H1 (cell line): Measurements from ENCODE around the gene CDH26. TPM values are rescaled to one million over a fixed set of nuclear protein-coding genes. Genes with fewer than 3 reads are reported as not detected.

ENCODE experiments used
- CREB1 ChIP-seq: IDR thresholded peaks from 2 replicates; pipeline ENCODE4 v1.6.1; 2012; ENCODE audit warnings: inconsistent platforms
- polyA plus RNA-seq, 7 experiments: library from polyadenylated mRNA; depleted of rRNA in 3 of 7; stranded (reverse) in 5 of 7; unstranded in 2 of 7; fragments of >200 nt in 5 of 7; fragments of 200-250 nt in 2 of 7; gene quantifications; 1 replicate in 5 of 7; 2 replicates in 1 of 7; 4 replicates in 1 of 7; pipeline versions ENCODE4 v1.2.1 to v1.2.3, GENCODE V29; 2011 to 2013; ENCODE audit warnings: missing spikeins in 2 of 7, mixed read lengths in 2 of 7
- total RNA-seq: library from RNA; stranded (reverse); fragmentation: NEBNext Ultra II Directional; extraction: Animal tissue kit (Norgen Biotek cat#: 25700); gene quantifications from 2 replicates; pipeline ENCODE4 v1.2.1, GENCODE V29; 2021
- TF ChIP-seq, protein P1 (sequence below), 3 experiments: IDR thresholded peaks; 1 replicate in 2 of 3; 2 replicates in 1 of 3; pipeline versions ENCODE4 v1.5.1 to v1.6.1; 2011; ENCODE audit warnings: low read length in 3 of 3, mild to moderate bottlenecking in 3 of 3, inconsistent platforms in 2 of 3, low read depth in 1 of 3, moderate library complexity in 1 of 3; ENCODE audit not compliant: insufficient read depth in 1 of 3; ENCODE audit errors: control extremely low read depth in 1 of 3

Gene CDH26
- total and polyA plus RNA-seq, 2 of the 8 experiments (the other 6 are each of a cell fraction or from before 2014, with no cell fraction given): 1.5 to 1.7 TPM

DNA sequence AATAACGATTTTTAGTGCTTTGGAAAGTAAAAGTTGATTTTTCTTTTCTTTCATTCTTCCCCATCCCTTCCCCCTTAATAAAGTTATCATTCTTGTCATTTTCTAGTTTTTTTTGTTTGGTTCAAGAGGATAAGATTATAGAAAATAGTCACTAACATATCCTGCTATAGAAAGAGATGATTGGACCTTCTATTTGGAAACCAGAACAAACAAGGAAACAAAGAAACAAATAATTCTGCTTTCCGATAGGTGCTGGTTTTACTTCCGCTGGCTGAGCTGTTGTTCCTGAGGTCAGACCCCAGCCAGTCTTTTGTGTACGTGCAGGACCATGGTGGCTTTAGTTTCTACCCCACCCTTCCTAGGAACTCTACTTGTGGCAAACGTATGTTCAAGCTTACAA, at the start of gene CDH26 (continued):
- TF ChIP-seq, protein P1, sequence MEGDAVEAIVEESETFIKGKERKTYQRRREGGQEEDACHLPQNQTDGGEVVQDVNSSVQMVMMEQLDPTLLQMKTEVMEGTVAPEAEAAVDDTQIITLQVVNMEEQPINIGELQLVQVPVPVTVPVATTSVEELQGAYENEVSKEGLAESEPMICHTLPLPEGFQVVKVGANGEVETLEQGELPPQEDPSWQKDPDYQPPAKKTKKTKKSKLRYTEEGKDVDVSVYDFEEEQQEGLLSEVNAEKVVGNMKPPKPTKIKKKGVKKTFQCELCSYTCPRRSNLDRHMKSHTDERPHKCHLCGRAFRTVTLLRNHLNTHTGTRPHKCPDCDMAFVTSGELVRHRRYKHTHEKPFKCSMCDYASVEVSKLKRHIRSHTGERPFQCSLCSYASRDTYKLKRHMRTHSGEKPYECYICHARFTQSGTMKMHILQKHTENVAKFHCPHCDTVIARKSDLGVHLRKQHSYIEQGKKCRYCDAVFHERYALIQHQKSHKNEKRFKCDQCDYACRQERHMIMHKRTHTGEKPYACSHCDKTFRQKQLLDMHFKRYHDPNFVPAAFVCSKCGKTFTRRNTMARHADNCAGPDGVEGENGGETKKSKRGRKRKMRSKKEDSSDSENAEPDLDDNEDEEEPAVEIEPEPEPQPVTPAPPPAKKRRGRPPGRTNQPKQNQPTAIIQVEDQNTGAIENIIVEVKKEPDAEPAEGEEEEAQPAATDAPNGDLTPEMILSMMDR (IDR thresholded peaks at IDR 0.05; ENCODE audit: control extremely low read depth in 1 of 3, insufficient read depth in 1 of 3, low read depth in 1 of 3, low read length in 3 of 3): no peak
- no peak for TF ChIP-seq CREB1
- TF ChIP-seq, all 59 proteins: peak for 0
